SH-SY5Y (cell line): Measurements from ENCODE around the gene FBXW5.

Experiments
- GATA2 ChIP-seq: IDR thresholded peaks from 2 replicates; pipeline ENCODE4 v1.6.1; 2011; ENCODE audit warnings: mild to moderate bottlenecking, low read depth, low read length
- GATA3 ChIP-seq: IDR thresholded peaks from 2 replicates; pipeline ENCODE4 v1.6.1; 2011; ENCODE audit warnings: low read depth, mild to moderate bottlenecking, low read length, moderate library complexity

GRCh38 chr9:136990242-136990911 is 45.8 kb upstream of the FBXW5 start:
- no peak for TF ChIP-seq GATA3
- TF ChIP-seq GATA2 = no peak
